Measurements from ENCODE around the gene SKAP2. TPM values are rescaled to one million over a fixed set of nuclear protein-coding genes. Genes with fewer than 3 reads are reported as not detected.

Gene SKAP2
- total and polyA plus RNA-seq, 2 of the 13 experiments (the other 11 are each of a cell fraction or from before 2014, with no cell fraction given) = 3.6 to 12.9 TPM

- TF ChIP-seq REXO4 (CRISPR knock-in tag; IDR thresholded peaks at IDR 0.05; ENCODE audit: borderline replicate concordance) (no peak), SSRP1 (CRISPR knock-in tag; IDR thresholded peaks at IDR 0.05) (no peak), PHF20 (CRISPR knock-in tag; IDR thresholded peaks at IDR 0.05) (no peak), CEBPB (IDR thresholded peaks at IDR 0.05; ENCODE audit: borderline replicate concordance, low read depth, low read length) (peak; percentile 1; the same call in 1 of the 2 replicates), CHD2 (IDR thresholded peaks at IDR 0.05; ENCODE audit: low read depth, low read length) (no peak), HNRNPK (IDR thresholded peaks at IDR 0.05; ENCODE audit: low read depth, low read length, poor library complexity, severe bottlenecking) (no peak), ZNF329 (CRISPR knock-in tag; IDR thresholded peaks at IDR 0.05; ENCODE audit: low read depth) (no peak), FOXA3 (CRISPR knock-in tag; IDR thresholded peaks at IDR 0.05) (peak; percentile 31; the same call in 1 of the 2 replicates), MTF1 (CRISPR knock-in tag; IDR thresholded peaks at IDR 0.05) (no peak), SIX1 (CRISPR knock-in tag; IDR thresholded peaks at IDR 0.05; ENCODE audit: borderline replicate concordance) (peak; percentile 29; the same call in 1 of the 2 replicates), RXRA (CRISPR knock-in tag; IDR thresholded peaks at IDR 0.05) (no peak), ZNF234 (CRISPR knock-in tag; conservative IDR thresholded peaks at IDR 0.05) (no peak), THRA (CRISPR knock-in tag; IDR thresholded peaks at IDR 0.05; ENCODE audit: borderline replicate concordance) (no peak), RFX5 (IDR thresholded peaks at IDR 0.05; ENCODE audit: low read depth, low read length) (no peak), ZBTB3 (CRISPR knock-in tag; IDR thresholded peaks at IDR 0.05; ENCODE audit: borderline replicate concordance, low read depth) (no peak), ARID5B (CRISPR knock-in tag; IDR thresholded peaks at IDR 0.05) (peak; percentile 57)
- TF ChIP-seq, protein P1, sequence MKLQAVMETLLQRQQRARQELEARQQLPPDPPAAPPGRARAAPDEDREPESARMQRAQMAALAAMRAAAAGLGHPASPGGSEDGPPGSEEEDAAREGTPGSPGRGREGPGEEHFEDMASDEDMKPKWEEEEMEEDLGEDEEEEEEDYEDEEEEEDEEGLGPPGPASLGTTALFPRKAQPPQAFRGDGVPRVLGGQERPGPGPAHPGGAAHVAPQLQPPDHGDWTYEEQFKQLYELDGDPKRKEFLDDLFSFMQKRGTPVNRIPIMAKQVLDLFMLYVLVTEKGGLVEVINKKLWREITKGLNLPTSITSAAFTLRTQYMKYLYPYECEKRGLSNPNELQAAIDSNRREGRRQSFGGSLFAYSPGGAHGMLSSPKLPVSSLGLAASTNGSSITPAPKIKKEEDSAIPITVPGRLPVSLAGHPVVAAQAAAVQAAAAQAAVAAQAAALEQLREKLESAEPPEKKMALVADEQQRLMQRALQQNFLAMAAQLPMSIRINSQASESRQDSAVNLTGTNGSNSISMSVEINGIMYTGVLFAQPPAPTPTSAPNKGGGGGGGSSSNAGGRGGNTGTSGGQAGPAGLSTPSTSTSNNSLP (IDR thresholded peaks at IDR 0.05; ENCODE audit: low read depth, low read length) = peak; percentile 77
- TF ChIP-seq, protein P2, sequence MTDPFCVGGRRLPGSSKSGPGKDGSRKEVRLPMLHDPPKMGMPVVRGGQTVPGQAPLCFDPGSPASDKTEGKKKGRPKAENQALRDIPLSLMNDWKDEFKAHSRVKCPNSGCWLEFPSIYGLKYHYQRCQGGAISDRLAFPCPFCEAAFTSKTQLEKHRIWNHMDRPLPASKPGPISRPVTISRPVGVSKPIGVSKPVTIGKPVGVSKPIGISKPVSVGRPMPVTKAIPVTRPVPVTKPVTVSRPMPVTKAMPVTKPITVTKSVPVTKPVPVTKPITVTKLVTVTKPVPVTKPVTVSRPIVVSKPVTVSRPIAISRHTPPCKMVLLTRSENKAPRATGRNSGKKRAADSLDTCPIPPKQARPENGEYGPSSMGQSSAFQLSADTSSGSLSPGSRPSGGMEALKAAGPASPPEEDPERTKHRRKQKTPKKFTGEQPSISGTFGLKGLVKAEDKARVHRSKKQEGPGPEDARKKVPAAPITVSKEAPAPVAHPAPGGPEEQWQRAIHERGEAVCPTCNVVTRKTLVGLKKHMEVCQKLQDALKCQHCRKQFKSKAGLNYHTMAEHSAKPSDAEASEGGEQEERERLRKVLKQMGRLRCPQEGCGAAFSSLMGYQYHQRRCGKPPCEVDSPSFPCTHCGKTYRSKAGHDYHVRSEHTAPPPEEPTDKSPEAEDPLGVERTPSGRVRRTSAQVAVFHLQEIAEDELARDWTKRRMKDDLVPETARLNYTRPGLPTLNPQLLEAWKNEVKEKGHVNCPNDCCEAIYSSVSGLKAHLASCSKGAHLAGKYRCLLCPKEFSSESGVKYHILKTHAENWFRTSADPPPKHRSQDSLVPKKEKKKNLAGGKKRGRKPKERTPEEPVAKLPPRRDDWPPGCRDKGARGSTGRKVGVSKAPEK (CRISPR knock-in tag; IDR thresholded peaks at IDR 0.05; ENCODE audit: borderline replicate concordance) = no peak
- TF ChIP-seq, protein P3, sequence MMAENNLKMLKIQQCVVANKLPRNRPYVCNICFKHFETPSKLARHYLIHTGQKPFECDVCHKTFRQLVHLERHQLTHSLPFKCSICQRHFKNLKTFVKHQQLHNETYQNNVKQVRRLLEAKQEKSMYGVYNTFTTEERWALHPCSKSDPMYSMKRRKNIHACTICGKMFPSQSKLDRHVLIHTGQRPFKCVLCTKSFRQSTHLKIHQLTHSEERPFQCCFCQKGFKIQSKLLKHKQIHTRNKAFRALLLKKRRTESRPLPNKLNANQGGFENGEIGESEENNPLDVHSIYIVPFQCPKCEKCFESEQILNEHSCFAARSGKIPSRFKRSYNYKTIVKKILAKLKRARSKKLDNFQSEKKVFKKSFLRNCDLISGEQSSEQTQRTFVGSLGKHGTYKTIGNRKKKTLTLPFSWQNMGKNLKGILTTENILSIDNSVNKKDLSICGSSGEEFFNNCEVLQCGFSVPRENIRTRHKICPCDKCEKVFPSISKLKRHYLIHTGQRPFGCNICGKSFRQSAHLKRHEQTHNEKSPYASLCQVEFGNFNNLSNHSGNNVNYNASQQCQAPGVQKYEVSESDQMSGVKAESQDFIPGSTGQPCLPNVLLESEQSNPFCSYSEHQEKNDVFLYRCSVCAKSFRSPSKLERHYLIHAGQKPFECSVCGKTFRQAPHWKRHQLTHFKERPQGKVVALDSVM (CRISPR knock-in tag; IDR thresholded peaks at IDR 0.05) = no peak
These were observed 164.6 kb downstream of the SKAP2 start (continued) for GRCh38 chr7:26699766-26700165.
